GM12878 (cell line): ENCODE measurements around the gene WASF1. TPM values are rescaled to one million over a fixed set of nuclear protein-coding genes. Genes with fewer than 3 reads are reported as not detected.
A peak's percentile ranks its signal among the peaks of the same experiment; 100 is the strongest.

Experiments used
- HDAC6 ChIP-seq: fragments of 200-600 bp; sonication (generic); IDR thresholded peaks from one replicate; pipeline ENCODE4 v1.8.0; 2017; ENCODE audit warnings: antibody characterized with exemption; ENCODE audit not compliant: unreplicated experiment
- MEF2A ChIP-seq: IDR thresholded peaks from 2 replicates; pipeline ENCODE4 v1.6.1; 2011; ENCODE audit warnings: low read depth, mild to moderate bottlenecking, low read length, moderate library complexity; ENCODE audit not compliant: insufficient read depth
- MXI1 ChIP-seq: fragments of 150-350 bp; IDR thresholded peaks from 2 replicates; pipeline ENCODE4 v1.6.1; 2011; ENCODE audit warnings: low read depth, mild to moderate bottlenecking, inconsistent platforms, low read length, improper control_type of control experiment
- NR2C1 ChIP-seq: fragments of 450-650 bp; IDR thresholded peaks from 2 replicates; pipeline ENCODE4 v1.6.1; 2017; ENCODE audit warnings: antibody characterized with exemption, mild to moderate bottlenecking, moderate library complexity
- PRDM15 ChIP-seq: fragments of 450-650 bp; formaldehyde crosslinking; IDR thresholded peaks from 2 replicates; pipeline ENCODE4 v1.4.0; 2020; ENCODE audit warnings: mild to moderate bottlenecking, moderate library complexity
- RBBP5 ChIP-seq: fragments of 200-600 bp; sonication (generic); conservative IDR thresholded peaks from 2 replicates; pipeline ENCODE4 v1.6.1; 2016
- ZBTB40 ChIP-seq: fragments of 450-650 bp; IDR thresholded peaks from 2 replicates; pipeline ENCODE4 v1.6.1; 2016; ENCODE audit warnings: mild to moderate bottlenecking, moderate library complexity, borderline replicate concordance
- polyA plus RNA-seq, 11 experiments: library from polyadenylated mRNA; depleted of rRNA in 4 of 11; unstranded in 6 of 11; stranded (reverse) in 5 of 11; fragments of >200 nt; fragmentation: Nextera tagmentation in 4 of 11; fragmentation: Illumina TruSeq in 1 of 11; extraction: Ambion mirVana in 4 of 11; extraction: Trizol in 1 of 11; gene quantifications; 1 replicate in 1 of 11; 2 replicates in 10 of 11; pipeline versions ENCODE4 v1.2.1 to v1.2.3, GENCODE V29; 2011 to 2016; ENCODE audit warnings: inconsistent platforms in 2 of 11, missing spikeins in 2 of 11, low read depth in 1 of 11
- total RNA-seq, 4 experiments: library from RNA; depleted of rRNA in 3 of 4; stranded (reverse); fragments of >200 nt in 3 of 4; fragmentation: Illumina TruSeq in 1 of 4; extraction: Trizol in 1 of 4; gene quantifications; 2 replicates each; pipeline versions ENCODE4 v1.2.1 to v1.2.3, GENCODE V29; 2013 to 2021

WASF1 gene
- total and polyA plus RNA-seq, 10 of the 15 experiments (the other 5 are each of a cell fraction or from before 2014, with no cell fraction given) = 1.3 to 10.2 (median 4.5) TPM

- no peak for TF ChIP-seq RBBP5
- peak; percentile 80 for TF ChIP-seq ZBTB40
- peak; percentile 45 for TF ChIP-seq NR2C1
- no peak for TF ChIP-seq HDAC6
- no peak for TF ChIP-seq PRDM15 (CRISPR knock-in tag)
- TF ChIP-seq MXI1 = no peak
- TF ChIP-seq MEF2A = 0 out of 2 replicates have a peak, but pooled peaks have one; percentile 0
Observed at GRCh38 chr6:110180228-110181008, 948 bp upstream of the WASF1 start, which contains the start of gene CDC40 (continued).
